Measurements from ENCODE around the gene FAM50B.
"Not testable (repeated sequence)": the region's sequence is repeated elsewhere in the genome, so short reads cannot be mapped to it uniquely, and the experiment has no call there.

The FAM50B gene

GRCh38 chr6:3849681-3850450 is 693 bp downstream of the FAM50B start:
- no peak for DNase-seq (ENCODE audit: low read depth)

DNA sequence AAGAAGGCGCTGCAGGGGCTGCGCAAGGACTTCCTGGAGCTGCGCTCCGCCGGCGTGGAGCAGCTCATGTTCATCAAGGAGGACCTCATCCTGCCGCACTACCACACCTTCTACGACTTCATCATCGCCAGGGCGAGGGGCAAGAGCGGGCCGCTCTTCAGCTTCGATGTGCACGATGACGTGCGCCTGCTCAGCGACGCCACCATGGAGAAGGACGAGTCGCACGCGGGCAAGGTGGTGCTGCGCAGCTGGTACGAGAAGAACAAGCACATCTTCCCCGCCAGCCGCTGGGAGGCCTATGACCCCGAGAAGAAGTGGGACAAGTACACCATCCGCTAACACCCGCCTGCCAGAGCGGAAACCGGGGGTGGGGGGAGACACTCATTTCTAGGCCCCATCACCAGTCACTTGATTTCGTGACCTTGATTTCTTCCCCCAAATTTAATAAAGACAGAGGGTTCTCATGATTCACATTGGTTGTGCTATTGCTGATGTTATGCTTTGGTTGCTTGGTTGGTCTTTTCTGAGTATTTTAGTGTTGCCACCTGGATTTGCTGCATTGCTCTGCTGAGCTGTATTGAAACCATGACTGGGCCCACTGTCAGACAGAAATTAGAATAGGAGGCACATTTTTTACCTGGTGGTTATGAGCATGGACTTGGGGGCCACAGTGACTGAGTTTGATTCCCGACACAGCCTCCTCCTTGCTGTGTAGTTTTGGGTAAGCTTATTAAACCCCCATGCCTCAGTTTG is 1.5 kb downstream of the FAM50B start:
- peak; percentile 24 for DNase-seq (ENCODE audit: low read depth)

DNA sequence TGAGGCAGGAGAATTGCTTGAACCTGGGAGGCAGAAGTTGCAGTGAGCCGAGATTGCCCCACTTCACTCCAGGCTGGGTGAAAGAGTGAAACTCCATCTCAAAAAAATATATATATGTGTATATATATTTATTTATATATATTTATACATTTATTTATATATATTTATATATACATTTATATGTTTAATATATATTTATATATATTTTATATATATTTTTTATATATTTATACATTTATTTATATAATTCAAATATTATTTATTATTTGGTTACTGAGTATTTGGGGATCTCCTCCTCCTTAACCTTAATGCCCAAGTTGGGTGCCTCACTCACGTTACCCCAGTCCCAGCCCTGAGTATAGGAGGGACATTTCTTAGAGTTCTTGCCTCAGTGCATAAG is 2.7 kb downstream of the FAM50B start:
- no peak for DNase-seq (ENCODE audit: low read depth)

- no peak for DNase-seq (ENCODE audit: low read depth)
Measured at GRCh38 chr6:3852391-3852790, 3.2 kb downstream of the FAM50B start.

GRCh38 chr6:3855866-3856265 is 6.7 kb downstream of the FAM50B start:
- no peak for DNase-seq (ENCODE audit: low read depth)

- DNase-seq (ENCODE audit: low read depth) = no peak
Measured at GRCh38 chr6:3856576-3856975, 7.4 kb downstream of the FAM50B start.

- no peak for DNase-seq (ENCODE audit: low read depth)
Measured at GRCh38 chr6:3857468-3858456, 8.6 kb downstream of the FAM50B start.

DNA sequence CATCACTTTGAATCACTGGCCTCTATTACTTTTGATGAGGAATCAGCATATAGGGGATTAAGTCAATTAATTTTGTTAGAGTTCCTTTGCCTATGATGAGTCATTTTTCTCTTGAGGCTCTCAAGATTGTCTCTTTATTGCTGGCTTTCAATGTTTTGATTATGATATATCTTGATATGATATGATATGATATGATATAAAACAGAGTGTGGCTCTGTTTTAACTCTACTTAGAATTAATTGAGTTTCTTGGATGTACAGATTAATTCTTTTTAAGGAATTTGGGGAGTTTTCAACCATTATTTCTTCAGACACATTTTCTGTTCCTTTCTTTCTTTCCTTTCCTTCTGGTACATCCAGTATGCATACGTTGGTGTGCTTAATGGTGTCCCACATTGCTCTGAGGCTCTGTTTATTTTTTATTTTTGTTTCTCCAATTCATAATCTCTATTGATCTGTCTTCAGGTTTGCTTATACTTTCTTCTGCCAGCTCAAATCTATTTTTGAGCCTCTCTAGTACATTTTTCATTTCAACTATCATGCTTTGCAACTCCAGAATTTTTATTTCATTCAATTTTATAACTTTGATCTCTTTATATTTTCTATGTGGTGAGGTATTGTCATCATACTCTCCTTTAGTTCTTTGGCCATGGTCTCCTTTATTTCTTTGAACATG is 10.8 kb downstream of the FAM50B start:
- DNase-seq (ENCODE audit: low read depth) = no peak

- DNase-seq (ENCODE audit: low read depth) = no peak
Measured at GRCh38 chr6:3861424-3861823, 12.3 kb downstream of the FAM50B start.

GRCh38 chr6:3862038-3862437 is 12.9 kb downstream of the FAM50B start:
- DNase-seq (ENCODE audit: low read depth) = no peak

- DNase-seq (ENCODE audit: low read depth) = not testable (repeated sequence)
Measured at GRCh38 chr6:3863322-3863721, 14.1 kb downstream of the FAM50B start.

GRCh38 chr6:3865463-3865862 is 16.3 kb downstream of the FAM50B start:
- no peak for DNase-seq (ENCODE audit: low read depth)

GRCh38 chr6:3867641-3868502 is 18.7 kb downstream of the FAM50B start:
- DNase-seq (ENCODE audit: low read depth) = no peak

DNA sequence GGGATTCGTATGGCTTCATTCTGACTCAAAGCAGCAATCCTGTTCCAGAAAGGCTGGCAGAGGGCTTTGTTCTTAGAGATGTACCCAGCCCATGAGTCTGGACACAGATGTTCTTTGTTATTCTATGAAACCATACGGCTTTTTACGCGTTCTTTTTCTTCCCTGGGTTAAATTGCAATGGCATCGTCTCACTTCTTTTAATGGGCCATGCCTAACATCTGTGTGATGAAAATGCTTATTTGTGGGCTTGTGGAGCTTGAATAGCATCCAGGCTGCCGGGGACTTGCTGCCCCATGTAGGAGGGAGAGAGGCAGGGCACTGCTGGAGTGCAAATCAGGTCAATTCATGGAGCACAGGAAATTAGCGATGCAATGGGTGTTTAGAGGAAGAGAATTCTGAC is 19.4 kb downstream of the FAM50B start:
- DNase-seq (ENCODE audit: low read depth) = no peak

DNA sequence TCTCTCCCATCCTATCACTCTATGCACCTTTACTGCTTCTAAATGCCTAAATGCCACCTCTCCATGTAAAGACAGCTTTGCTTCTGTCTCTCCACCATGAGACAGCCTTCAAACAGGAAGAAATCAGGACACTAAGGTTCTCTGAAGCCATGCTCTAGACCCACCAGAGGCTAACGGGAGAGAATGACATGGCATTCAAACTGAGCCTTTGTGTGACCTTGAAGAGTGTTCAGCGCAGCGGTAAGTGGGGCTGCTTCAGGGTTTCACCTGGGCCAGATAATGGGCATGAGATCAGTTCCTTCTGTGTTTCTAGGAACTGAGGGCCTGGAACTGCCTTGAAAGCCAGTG is 20.1 kb downstream of the FAM50B start:
- DNase-seq (ENCODE audit: low read depth) = no peak

GRCh38 chr6:3869632-3870527 is 20.7 kb downstream of the FAM50B start:
- no peak for DNase-seq (ENCODE audit: low read depth)

DNA sequence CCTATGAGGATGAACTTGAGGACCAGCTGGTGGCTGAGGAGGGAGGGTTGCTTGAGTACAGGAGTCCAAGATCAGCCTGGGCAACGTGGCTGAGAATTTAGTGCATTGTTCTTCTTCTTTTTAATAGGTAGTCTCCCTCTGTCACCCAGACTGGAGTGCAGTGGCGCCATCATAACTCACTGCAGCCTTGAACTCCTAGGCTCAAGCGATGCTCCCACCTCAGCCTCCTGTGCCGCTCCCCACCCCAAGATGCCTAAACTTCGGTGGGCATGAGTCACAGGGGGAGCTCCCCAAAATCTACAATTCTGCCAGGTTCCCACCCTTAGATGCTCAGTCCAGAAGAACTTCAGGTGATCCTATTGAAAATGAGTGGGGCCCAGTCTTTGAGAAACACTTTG is 21.4 kb downstream of the FAM50B start:
- DNase-seq (ENCODE audit: low read depth) = no peak

DNA sequence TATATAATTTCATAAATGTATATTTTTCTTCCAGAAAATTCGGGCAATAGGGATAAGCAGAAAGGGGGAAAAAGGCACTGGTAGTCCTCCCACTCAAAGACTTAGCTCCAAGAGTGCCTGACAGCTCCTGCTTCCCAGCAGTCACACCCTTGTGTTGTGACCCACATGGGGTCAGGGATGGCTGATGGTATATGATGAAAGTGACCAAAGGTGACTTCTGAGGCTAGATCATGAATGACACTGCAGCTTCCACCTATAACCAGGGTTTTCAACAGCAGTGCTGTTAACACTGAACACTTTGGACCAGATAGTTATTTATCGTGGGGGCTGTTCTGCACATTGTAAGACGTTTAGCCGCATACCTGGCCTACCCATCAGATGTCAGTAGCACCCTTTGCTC is 22.3 kb downstream of the FAM50B start:
- DNase-seq (ENCODE audit: low read depth) = no peak

DNA sequence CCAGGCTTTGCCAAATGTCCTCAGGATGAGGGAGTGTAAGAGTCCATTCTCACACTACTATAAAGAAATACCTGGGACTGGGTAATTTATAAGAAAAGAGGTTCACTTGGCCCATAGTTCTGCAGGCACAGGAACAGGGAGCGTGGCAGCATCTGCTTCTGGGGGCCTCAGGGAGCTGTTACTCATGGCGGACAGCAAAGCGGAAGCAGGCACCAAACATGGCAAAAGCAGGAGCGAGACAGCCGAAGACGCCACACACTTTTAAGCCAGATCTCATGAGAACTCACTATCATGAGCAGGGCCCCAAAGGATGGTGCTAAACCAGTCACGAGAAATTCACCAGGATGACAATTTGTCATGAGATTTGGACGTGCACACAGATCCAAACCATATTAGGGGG is 22.8 kb downstream of the FAM50B start:
- DNase-seq (ENCODE audit: low read depth) = no peak

GRCh38 chr6:3872370-3872854 is 23.2 kb downstream of the FAM50B start:
- no peak for DNase-seq (ENCODE audit: low read depth)
